ENCODE data around the gene STK33.

DNA sequence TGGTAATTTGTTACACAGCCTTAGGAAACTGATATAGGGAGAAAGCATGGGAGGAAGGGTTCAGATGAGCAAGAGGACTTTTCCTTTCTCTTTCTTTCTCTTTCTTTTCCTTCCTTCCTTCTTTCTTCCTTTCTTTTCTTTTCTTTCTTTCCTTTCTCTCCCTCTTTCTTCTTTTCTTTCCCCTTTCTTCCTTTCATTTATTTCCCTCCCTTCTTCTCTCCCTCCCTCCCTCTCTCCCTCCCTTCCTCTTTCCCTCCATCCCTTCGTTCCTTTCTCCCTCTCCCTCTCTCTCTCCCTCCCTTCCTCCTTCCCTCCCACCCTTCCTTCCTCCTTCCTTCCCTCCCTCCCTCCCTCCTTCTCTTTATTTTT lies 222.5 kb downstream of the STK33 start:
- TF ChIP-seq, protein P1, sequence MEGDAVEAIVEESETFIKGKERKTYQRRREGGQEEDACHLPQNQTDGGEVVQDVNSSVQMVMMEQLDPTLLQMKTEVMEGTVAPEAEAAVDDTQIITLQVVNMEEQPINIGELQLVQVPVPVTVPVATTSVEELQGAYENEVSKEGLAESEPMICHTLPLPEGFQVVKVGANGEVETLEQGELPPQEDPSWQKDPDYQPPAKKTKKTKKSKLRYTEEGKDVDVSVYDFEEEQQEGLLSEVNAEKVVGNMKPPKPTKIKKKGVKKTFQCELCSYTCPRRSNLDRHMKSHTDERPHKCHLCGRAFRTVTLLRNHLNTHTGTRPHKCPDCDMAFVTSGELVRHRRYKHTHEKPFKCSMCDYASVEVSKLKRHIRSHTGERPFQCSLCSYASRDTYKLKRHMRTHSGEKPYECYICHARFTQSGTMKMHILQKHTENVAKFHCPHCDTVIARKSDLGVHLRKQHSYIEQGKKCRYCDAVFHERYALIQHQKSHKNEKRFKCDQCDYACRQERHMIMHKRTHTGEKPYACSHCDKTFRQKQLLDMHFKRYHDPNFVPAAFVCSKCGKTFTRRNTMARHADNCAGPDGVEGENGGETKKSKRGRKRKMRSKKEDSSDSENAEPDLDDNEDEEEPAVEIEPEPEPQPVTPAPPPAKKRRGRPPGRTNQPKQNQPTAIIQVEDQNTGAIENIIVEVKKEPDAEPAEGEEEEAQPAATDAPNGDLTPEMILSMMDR (IDR thresholded peaks at IDR 0.05) = no peak
- TF ChIP-seq POLR2AphosphoS5 (IDR thresholded peaks at IDR 0.05; ENCODE audit: insufficient read depth in 1 of 2, low read depth in 1 of 2) (no peak), POLR2A (IDR thresholded peaks at IDR 0.05) (no peak)

Data from vagina (tissue), 2 donors.